Stimulated activated CD8-positive, alpha-beta memory T cell treated with anti-CD3 and anti-CD28 coated beads, Interleukin-7, amount 100 ng/mL, for 1 hour (primary cell): ENCODE measurements around the gene GPSM3.
"Not testable (repeated sequence)": the region's sequence is repeated elsewhere in the genome, so short reads cannot be mapped to it uniquely, and the experiment has no call there.

ENCODE experiments used
- DNase-seq, 2 donors: peaks; one replicate each; pipeline ENCODE4 v3.0.0-alpha.2; 2020; ENCODE audit warnings: low read depth in 2 of 2

Gene GPSM3

DNA sequence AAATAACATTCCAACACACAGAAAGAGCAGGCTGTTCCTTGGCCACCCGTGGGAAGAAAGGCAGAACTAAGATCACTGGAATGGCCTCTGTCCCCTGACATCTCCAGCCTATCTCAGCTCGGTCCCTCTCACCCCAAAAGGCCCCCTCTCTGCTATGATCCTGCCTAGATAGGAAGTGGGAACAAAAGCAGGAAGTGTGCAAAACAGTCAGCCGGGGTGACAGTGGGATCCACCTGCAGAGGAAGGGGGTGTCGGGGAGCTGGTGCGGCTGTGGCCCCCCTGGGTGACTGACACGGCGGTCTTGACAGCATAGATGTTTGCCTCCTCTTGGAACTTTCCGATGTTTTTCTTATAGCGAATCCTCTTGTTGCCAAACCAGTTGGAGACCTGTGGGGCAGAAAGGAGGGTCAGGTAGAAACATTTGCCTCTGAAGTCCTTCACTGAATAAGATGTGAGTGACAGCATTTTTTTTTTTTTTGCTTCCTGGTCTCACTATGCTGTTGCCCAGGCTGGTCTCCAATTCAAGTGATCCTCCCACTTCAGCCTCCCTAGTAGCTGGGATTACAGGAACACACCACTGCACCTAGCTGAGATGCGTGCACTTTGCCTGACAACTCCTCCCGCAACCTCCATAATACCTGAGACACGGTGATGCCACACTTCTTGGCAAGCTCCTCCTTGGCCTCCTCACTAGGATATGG is 5.3 kb downstream of the GPSM3 start:
- DNase-seq = no peak

DNA sequence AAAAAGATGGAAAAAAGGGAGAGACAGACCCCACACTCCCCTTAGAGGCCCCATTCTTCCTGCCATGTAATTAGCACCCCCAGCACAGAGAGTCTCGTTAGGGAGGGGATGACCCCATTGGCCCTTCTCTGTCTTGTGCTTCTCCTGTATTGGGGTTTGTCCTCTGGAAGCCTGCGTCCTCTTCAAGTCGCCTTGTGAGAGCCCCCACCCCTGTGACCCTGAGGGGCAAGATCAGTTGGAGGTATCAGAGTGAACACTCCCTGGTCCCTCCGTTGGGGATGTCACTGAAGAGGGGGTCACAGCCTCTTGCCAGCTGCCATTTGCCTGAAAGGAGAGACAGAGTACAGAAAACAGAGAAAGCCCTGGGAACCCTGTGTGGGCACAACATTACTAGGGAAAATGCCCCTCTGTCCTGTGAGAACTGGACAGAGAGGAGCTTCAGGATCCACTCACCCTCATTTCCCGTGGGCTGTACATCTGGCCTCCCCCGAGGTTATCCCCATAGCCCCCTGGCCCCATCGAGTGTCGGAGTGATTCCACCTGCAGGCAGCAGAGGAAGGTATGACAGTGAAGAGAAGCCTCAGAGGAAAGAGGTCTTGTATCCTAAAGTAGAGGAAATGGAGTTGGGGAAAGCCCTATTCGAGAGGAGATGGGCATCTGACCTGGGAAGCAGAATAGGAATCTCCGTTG is 6.1 kb downstream of the GPSM3 start:
- not testable (repeated sequence) for DNase-seq

GRCh38 chr6:32185681-32186131 is 6.7 kb downstream of the GPSM3 start:
- not testable (repeated sequence) for DNase-seq

- DNase-seq = no peak
These were observed 8.3 kb downstream of the GPSM3 start, which contains the start of gene AGER for GRCh38 chr6:32184084-32184640. Gene AGER, minus strand, starts transcription at chr6:32184253. Its CDS starts 31 bp downstream, at chr6:32184222.

DNA sequence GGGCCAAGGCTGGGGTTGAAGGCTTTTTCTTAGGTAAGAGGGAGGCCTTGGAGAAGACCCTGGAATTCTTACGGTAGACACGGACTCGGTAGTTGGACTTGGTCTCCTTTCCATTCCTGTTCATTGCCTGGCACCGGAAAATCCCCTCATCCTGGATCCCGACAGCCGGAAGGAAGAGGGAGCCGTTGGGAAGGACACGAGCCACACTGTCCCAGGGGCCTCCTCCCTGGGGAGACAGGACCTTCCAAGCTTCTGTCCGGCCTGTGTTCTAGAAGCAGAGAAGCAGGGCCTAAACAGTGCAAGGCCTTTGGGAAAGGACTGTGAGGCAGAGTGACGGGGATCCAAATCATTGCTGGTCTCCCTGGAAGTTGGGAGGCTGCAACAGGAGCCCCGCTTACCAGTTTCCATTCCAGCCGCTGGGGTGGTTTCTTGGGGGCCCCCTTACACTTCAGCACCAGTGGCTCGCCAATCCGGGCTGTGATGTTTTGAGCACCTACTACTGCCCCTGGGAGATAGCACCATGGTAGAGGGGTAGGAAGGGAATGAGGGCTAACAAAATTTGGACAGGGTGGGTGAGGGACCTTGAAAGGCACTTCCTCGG is 8.9 kb downstream of the GPSM3 start:
- no peak for DNase-seq

GRCh38 chr6:32183030-32183429 is 9.4 kb downstream of the GPSM3 start:
- no peak for DNase-seq

DNA sequence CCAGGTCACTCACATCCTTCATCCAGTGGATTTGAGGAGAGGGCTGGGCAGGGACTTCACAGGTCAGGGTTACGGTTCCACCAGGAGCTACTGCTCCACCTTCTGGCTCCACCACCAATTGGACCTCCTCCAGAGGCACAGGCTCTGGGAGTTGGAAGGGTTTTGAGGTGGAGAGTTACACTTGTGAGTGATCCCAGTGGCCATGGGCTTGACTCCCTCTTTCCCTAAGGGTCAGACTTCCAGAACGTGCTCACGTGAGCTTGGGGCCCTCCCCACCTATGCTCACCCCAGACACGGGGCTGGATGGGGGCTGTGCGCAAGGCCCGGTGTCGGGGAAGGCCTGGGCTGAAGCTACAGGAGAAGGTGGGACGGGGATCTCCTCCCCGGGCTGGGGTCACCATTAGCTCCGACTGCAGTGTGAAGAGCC is 9.9 kb downstream of the GPSM3 start:
- DNase-seq = no peak

DNA sequence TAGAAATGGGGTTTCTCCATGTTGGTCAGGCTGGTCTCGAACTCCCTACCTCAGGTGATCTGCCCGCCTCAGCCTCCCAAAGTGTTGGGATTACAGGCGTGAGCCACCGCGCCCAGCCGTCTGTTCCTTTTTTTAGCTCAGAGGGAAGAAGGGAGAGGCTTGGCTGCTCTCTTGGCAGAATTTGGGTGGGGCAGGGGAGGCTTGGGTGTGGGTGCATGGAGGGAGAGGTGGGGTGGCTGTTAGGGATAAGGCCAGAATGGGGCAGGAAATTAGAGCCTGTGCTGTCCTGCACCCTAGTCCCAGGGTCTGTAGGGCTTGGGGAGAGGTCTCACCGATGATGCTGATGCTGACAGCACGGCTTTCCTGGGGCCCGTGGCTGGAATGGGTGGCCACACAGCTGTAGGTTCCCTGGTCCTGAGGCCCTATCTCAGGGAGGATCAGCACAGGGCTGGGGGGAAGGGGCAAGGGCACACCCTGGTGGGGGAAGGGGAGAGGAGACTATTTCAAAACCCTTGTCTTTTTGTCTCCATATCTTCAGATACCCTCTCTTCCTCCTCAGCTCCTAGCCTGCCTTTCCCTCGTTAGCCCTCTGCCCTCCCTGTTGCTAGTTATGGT is 10.4 kb downstream of the GPSM3 start:
- no peak for DNase-seq

DNA sequence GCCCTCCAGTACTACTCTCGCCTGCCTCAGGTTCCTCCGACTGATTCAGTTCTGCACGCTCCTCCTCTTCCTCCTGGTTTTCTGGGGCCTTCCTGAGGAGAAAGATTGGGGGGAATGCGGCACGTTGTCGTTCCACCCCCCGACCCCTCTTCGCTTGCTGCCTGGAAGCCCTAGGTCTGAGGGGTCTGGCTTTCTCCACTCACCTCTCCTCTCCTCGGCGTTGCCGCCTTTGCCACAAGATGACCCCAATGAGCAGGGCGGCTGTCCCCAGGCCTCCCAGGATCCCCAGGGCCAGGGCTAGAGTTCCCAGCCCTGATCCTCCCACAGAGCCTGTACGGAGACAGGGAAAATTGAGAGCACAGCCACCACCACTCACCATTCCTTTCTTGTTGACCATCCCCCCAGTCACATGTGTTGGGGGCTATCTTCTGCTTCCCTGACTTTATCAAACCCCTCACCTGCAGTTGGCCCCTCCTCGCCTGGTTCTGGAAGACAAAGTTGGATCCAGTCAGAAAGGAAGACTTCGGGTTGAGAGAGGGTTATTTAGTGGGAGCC is 11.2 kb downstream of the GPSM3 start:
- no peak for DNase-seq

DNA sequence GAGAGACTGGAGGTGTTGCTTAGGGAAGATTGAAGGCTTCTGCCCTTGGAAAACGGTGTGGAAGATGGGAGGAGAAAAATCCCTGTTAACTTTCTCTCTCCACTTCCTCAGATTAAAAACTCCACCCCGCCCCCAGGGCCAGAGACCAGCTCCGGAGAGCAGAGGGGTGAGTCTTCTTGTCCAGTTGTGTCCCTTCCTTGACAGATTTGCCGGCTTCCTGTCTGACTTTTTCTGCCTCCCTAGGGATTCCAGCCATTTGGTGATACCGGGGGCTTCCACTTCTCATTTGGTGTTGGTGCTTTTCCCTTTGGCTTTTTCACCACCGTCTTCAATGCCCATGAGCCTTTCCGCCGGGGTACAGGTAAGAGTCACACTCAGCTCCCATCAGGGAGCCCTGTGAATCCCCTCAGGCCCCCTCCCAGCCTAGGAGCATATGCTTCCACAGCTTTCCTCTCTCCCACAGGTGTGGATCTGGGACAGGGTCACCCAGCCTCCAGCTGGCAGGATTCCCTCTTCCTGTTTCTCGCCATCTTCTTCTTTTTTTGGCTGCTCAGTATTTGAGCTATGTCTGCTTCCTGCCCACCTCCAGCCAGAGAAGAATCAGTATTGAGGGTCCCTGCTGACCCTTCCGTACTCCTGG is 12.6 kb downstream of the GPSM3 start:
- no peak for DNase-seq

DNA sequence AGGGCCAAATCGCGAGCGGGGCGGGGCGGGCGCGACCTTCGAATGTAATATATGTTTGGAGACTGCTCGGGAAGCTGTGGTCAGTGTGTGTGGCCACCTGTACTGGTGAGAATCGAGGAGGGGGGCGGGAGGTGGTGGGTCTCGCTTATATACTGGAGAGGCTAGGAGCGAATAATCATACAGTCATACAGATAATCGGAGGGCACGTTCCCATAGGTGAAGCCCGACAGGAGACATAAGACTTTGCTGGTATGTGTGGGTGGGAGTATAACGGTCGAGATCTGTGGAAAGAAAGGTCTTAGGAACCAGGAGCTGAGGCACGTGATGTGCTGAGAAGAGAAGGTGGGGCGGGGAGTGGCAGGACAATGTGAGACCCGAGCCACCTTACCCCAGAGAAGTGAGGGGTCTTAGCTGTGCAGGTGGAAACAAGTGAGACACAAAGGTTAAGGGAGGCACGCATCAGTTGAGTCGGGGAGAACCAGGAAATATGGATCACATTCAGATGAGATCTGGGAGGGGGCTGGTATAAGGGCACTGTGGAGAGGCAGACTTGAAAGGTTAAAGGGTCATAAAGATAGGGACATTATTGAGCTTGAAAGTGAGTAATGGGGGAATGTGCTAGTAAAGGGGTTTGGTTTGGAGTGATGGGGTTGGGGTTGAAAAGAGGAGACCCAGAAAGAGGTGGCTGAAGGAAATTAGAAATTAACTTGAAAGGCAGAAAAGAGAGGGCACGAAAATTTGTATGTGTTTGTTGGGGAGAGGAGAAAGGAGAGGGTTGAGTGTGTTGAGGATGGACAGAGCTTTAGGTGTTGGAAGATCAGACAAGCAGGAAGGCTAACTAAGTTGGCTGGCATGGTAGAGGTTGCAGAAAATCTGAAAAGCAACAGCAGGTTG is 13.6 kb downstream of the GPSM3 start:
- no peak for DNase-seq

DNA sequence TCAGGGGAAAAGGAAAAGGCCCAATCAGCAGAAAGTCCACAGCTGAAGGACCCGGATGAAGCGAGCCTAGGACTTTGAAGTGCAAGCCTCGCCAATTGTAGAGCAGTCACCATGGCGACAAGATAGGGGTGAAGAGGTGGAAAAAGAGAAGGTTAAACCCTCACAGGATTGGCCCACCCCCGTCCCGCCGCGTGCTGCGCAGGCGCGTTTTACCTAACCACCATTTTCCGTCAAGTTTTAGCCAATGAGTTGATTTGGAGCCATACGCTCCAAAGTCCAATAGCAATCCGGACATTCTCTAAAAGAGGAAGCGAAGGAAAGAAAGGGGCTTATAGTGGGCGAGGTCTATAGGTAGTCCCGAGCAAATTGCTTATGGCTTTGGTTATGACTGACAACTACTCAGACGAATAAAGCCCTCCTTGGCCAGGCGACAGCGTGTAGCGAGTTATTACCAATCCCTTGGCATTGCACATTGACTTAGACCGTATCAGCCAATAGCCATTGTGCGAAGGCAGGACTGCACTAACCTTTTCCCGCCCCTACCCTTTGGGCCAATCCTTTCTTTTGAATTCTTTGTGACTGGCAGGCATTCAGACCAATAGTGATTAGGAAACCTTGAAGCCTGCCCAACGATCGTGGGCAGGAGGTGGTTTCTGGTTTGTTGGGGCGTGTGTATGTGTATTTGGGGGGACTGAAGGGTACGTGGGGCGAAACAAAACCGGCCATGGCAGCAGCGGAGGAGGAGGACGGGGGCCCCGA is 14.5 kb downstream of the GPSM3 start, which contains the start of gene RNF5:
TSS of gene RNF5 (plus strand) at position 618 of the 759 bp plus-strand sequence. CDS start at position 725, 107 bp downstream.
- DNase-seq = peak; percentile 78 to 79

GRCh38 chr6:32177183-32177787 is 15.2 kb downstream of the GPSM3 start:
- no peak for DNase-seq

GRCh38 chr6:32176476-32177182 is 15.8 kb downstream of the GPSM3 start:
- DNase-seq = no peak

DNA sequence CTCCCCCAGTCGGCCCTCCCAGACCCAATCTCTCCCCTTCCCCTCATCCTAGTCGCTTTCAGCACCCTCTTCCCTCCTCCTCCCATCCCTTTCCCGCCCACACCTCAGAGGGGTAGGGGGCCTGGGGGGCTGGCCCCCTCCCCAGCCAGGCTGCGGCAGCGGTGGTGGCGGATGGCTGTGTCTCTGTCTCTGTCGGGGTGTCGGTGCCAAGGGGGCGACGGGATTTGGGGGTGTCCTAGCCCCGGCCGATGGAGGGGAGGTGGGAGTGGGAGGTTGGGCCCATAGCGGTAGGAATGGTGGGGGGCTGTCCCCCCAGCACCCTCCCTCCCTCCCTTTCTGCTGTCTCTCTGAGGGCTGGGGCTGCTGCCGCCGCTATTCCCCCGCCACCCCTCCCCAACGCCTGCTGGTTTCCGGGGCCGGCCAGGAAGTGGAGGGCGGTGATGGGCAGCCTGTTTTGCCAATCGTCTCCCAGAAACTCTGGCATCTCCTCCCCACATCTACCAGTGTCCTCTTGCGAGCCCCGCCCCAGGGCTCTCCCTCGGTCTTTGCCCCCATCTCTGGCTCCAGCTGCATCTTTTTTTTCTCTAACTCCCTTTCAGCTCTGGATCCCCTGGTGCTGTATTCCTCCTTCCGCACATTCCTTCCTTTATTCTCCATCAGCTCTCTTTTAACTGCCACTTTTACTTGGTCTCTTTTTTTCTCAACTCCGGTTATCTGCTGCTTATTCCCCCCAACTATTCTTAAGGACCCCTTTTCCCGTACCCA is 16.6 kb downstream of the GPSM3 start, which contains the start of gene AGPAT1:
TSS of gene AGPAT1 (minus strand) at position 374 of the 765 bp plus-strand sequence. CDS start 4,588 bp downstream, outside the sequence.
- DNase-seq = peak; percentile 93 to 95

DNA sequence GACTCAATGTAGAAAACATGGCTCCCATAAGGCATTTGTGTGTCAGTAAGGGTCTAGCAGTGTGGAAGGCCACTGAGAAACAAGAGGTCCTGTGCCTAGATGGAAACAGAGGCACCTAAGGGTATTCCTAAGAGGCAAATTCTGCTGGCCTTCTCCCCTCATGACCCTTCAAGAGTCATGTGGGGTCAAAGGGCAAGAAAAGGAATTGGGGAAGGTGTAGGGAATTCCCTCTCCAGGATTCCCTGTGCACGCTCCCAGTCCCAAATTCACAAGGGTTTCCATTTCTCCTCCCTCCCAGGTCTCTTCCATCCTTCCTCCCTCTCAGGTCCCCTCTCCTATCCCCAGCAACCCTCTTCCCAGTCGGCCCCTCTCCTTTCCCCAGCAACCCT is 17.1 kb downstream of the GPSM3 start:
- no peak for DNase-seq

DNA sequence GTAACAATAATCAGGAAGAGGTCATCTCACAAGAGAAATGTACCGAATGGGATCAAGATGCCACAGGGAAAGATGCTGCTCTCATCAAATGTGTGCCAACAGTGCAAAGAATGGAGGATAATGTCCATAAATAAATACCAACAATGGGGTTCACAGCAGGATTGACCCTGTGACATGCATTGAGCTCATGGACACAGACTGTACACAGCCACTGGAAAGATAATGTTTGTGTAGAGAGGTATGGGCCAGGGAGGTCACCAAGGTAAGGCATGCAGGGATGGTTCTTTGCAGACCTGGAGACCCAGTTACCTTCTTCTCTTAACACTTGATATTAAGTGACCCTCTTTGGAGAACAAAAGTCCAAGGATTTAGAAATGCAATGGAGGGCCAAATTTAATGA is 18.0 kb downstream of the GPSM3 start:
- DNase-seq = no peak
